ENCODE measurements around the gene GPC3.

The GPC3 gene

DNA sequence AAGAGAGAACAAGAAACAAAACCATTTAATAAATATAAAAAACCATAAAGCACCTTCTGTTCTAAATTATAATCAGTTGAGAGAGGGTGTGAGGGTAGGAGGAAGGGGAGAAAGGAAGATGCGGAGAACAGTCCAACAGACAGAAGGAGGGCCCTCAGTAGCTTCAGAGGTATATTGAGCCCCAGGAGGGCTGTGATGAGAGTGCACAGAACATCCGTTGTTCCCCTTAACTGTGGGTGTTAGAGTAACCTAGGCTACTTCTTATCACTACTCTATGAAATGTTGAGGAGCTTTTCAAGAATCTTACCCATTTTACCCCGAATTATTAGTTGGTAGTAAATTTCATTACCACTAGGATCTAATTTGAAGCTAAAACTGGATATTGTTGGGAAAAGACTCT is 13.8 kb downstream of the GPC3 start:
- in situ Hi-C loops (cut with HindIII; ENCODE audit: low sequenced_read_pairs): loop anchor here (25.0 kb wide), 1 partner anchor 109 kb away; no protein-coding TSS in a partner anchor

GRCh38 chrX:133970076-133970475 is 15.3 kb downstream of the GPC3 start:
- in situ Hi-C loops (cut with HindIII; ENCODE audit: low sequenced_read_pairs): loop anchor here (25.0 kb wide), 1 partner anchor 108 kb away; no protein-coding TSS in a partner anchor

- in situ Hi-C loops (cut with HindIII; ENCODE audit: low sequenced_read_pairs): loop anchor here (25.0 kb wide), 1 partner anchor 107 kb away; no protein-coding TSS in a partner anchor
Observed at GRCh38 chrX:133969191-133969590, 16.2 kb downstream of the GPC3 start.

GRCh38 chrX:133968109-133968508 is 17.3 kb downstream of the GPC3 start:
- in situ Hi-C loops (cut with HindIII; ENCODE audit: low sequenced_read_pairs): loop anchor here (25.0 kb wide), 1 partner anchor 106 kb away; no protein-coding TSS in a partner anchor

DNA sequence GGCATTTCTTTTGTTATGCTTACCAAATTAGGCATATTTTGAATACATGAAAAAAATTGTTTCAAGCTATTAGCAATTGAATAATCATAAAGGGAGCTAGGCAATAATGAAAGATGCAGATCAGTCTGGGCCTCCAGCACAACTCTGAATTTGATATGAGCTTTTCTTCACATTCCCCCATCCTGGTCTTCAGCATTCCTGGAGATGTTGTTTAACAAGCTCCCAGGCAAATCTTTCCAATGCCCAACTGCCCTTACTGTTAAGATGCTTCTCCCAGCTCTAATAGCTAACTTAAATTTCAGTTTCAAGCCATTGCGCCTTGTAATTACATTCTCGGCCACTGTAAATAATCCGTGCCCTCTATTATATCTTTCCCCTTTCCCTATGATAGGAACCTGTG is 19.2 kb downstream of the GPC3 start:
- in situ Hi-C loops (cut with HindIII; ENCODE audit: low sequenced_read_pairs): loop anchor here (25.0 kb wide), 1 partner anchor 104 kb away; no protein-coding TSS in a partner anchor

GRCh38 chrX:133965321-133965720 is 20.1 kb downstream of the GPC3 start:
- in situ Hi-C loops (cut with HindIII; ENCODE audit: low sequenced_read_pairs): loop anchor here (25.0 kb wide), 1 partner anchor 103 kb away; no protein-coding TSS in a partner anchor

DNA sequence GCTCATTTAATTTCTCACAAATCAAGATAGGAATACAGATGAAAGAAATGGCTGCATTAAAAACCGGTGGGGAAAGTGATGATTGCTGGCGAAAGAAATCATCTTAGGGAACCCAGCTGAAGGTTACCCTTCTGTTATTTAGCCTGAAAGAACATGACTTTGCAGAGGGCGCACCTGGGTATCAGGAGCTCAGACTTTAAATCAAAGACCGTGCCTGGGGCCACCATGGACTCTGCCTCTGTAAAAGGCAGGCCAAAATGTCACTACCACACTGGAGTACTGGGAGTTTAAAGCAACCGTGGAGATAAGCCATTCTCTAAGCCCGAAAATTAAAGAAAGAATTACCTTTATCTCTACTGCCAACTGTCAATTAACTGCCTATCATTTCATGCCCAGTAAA is 24.3 kb downstream of the GPC3 start:
- in situ Hi-C loops (cut with HindIII; ENCODE audit: low sequenced_read_pairs): loop anchor here (25.0 kb wide), 1 partner anchor 99 kb away; no protein-coding TSS in a partner anchor

DNA sequence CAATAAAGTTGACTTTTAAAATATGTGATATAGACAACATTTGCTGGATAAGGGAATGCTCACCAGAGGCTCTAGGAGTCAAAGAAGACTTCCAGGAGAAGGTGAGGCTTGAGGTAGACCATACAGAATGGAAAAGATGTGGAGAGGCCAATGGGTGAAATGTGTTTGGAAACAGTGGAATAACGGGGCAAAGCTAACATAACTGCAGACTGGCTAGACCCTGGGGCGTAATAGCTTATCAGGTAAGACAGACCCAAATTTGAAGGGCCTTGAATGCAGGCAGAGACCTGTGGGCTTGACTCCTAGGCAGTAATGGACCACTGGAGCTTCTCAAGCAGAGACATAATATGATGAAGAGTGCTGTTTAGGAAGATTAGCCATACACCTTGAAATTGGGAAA is 25.4 kb downstream of the GPC3 start:
- in situ Hi-C loops (cut with HindIII; ENCODE audit: low sequenced_read_pairs): loop anchor here (25.0 kb wide), 1 partner anchor 98 kb away; no protein-coding TSS in a partner anchor

DNA sequence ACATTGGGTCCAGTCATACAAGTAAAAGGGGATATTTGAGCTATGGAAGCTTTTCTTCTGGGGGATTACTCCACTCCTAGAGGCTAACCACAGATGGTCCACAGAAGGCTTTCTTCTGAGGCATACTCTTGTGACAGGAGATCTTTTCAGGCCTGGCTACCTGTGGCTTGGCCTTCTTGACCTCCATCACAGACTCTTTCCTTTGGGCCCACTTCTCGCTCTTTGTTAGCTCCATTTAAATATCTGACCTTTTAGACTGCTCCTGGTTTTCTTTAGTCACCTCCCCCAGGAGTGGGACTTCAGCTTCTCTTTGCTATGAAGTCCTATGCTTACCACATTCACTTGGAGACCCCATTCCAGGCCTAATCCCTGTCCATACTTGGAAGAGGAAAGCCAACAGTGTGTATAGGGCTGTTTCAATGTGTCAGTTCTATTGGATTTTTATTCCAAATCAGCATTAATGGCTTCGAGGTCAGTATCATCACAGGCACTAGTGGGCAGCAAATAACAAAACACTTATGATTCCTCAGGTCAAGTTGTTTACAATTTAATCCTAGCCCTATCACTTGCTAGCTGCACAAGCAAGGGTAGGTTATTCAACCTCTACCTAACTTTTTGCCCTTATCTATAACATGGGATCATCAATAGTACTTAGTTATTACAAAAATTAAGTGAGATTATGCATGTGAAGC is 26.3 kb downstream of the GPC3 start:
- in situ Hi-C loops (cut with HindIII; ENCODE audit: low sequenced_read_pairs): loop anchor here (25.0 kb wide), 1 partner anchor 97 kb away; no protein-coding TSS in a partner anchor

DNA sequence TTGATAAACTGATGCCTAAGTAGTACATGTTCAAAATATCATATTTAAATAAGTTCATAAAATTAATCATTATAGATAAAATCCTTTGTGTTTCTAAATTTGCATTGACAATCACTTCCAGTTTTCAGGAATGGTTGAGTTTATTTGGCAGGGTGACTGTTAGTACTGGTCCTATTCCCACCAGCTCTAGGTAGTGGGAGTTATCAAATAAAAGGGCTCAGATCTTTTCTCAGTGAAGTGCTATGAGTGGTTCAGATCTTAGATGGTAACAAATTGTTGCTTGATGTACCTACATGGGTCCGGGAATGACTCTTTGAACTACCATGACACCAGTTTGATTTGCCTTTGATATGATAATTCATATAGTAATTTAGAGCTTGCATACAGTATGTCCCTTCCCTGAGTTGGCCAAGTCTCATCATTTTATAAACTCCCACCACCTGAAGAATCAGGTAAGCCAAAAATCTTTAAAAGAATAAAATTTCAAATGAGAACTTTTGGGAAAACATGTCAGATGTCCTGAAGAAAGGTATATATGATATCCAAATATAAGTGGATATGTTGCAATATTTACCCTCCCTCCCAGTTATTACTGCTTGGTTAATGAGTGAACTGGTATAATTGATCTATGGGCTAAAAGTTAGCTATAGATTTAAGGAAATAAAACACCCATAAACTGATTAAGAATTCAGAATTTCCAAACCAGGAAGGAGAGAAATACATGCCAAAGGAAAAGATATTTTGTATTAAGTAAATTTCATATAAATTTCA is 28.6 kb downstream of the GPC3 start:
- in situ Hi-C loops (cut with HindIII; ENCODE audit: low sequenced_read_pairs): loop anchor here (25.0 kb wide), 1 partner anchor 94 kb away; no protein-coding TSS in a partner anchor

DNA sequence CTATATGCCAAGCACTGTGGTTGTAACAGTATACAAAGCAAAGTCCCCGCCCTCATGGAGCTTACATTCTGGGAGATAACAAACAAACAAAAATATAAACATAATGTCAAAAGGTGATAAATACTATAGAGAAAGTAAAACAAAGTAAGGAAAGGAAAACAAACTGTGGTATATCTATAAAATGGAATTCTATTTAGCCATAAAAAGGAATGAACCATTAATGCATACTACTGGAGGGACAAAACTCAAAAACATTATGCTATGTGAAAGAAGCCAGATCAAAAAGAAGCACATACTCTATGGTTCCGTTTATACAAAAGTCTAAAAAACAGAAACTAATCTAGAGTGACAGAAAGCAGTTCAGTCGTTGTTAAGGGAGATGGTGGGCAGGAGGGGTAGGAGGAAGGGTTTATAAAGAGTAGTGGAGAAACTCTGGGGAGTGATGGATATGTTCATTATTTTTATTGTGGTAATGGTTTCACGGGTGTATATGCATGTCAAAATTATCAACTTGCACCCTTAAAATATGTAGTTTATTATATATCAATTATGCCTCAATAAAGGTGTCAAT is 31.5 kb downstream of the GPC3 start:
- in situ Hi-C loops (cut with HindIII; ENCODE audit: low sequenced_read_pairs): loop anchor here (25.0 kb wide), 1 partner anchor 92 kb away; no protein-coding TSS in a partner anchor

DNA sequence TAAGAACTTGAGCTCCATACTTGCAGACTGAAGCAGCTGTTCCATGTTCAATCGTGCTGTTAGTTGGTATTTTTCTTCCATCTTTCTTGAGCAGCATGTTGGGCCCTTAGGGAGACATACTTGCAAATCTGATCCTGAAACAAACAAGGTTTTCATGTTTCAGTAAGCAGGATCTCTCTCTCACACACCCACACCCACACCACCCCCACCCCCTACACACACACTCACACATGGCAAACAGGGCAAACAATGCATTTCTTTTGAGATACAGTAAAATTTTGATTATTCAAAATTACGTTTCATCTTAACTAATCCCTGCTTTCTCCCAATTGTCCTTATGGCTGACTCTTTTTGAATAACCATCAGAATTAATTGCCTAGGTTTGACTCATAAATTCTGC is 32.3 kb downstream of the GPC3 start:
- in situ Hi-C loops (cut with HindIII; ENCODE audit: low sequenced_read_pairs): loop anchor here (25.0 kb wide), 1 partner anchor 91 kb away; no protein-coding TSS in a partner anchor

- in situ Hi-C loops (cut with HindIII; ENCODE audit: low sequenced_read_pairs): loop anchor here (25.0 kb wide), 1 partner anchor 89 kb away; no protein-coding TSS in a partner anchor
Observed at GRCh38 chrX:133951098-133951497, 34.3 kb downstream of the GPC3 start.

GRCh38 chrX:133950214-133950613 is 35.2 kb downstream of the GPC3 start:
- in situ Hi-C loops (cut with HindIII; ENCODE audit: low sequenced_read_pairs): loop anchor here (25.0 kb wide), 1 partner anchor 88 kb away; no protein-coding TSS in a partner anchor

DNA sequence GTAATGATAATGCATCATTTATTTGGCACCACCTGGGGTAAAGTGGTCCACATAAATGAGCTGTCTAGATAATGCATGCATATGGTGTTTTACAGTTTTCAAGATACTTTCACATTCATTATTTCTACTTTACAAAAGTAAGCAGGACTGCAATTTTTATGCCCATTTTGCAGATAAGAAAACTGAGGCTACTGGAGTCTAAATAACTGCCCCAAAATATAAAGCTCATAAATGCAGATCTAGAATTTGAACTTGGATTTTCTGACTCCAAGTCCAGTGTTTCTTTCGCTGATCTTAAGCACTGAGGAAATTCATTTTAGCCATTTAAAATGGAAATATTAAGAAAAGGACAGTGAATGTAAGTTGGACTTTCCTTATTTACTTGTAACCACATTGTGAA is 36.5 kb downstream of the GPC3 start:
- in situ Hi-C loops (cut with HindIII; ENCODE audit: low sequenced_read_pairs): no loop called here

GRCh38 chrX:133947996-133948395 is 37.4 kb downstream of the GPC3 start:
- in situ Hi-C loops (cut with HindIII; ENCODE audit: low sequenced_read_pairs): no loop called here

DNA sequence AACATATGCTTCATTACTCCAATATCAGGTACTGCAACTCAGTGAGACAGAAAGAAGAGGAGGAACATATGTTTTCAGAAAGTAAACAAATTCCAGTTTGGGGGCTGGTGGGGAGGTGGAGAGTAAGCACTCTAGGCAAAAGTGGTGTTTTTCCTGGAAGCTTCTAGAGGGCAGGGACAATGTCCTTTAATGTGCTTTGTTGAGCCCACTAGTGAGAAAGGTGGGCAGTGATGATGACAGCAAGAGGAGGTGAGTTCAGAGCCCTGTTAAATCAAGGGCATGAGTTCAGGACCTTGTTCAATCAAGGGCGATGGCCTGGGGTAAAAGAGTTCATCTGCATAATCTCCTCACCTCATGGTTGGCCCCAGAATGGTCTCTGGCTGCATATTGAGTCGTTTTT is 38.4 kb downstream of the GPC3 start:
- in situ Hi-C loops (cut with HindIII; ENCODE audit: low sequenced_read_pairs): no loop called here

DNA sequence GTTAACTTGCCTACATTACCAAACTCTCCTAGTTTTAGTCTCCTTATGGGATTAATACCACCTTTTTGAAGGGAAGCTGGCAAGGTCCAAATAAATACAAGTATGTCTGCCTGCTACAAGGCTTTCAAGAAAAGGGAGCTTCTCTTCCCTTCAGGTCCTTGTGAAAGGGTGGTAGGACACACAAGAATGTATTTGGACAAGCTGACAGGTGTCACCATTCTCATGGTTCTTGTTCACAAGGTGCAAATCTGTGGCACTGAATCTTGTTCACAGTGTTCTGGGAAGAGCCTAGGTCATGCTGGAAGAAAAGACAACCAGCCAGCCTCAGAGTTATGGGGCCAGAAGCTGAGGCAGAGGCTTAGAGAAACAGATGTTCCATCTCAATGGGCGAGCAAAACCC is 41.9 kb downstream of the GPC3 start:
- in situ Hi-C loops (cut with HindIII; ENCODE audit: low sequenced_read_pairs): no loop called here

DNA sequence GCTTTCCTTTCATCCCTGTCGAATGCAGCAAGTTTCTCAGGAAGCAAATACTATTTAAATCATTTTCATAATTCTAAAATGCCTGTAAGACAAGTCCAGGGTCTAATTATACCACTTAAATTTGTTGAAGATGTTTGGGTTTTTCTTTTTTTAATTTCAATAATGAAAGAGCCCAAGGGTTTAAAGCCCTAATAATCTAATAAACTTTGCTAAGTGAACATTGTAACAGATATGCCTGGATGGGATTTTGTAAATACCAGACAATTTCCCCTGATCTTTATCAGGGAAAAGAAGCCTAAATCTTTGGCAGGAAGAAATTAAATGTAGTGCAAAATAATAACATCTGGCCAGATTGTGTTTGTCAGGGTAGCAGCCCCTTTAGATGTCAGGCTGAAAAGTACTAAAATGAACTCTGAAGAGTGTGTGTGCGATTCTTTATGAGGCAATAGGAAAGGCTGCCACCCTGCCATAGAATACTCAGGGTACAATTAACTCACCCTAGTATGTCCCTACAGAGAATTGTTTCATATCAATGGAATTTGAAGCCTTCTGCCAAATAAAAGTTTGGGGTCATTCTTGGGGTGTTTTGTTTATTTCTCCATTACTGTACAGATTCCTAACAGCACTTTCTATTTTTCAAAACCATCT is 45.6 kb downstream of the GPC3 start:
- in situ Hi-C loops (cut with HindIII; ENCODE audit: low sequenced_read_pairs): no loop called here

- in situ Hi-C loops (cut with HindIII; ENCODE audit: low sequenced_read_pairs): no loop called here
Observed at GRCh38 chrX:133938530-133938929, 46.9 kb downstream of the GPC3 start.

- in situ Hi-C loops (cut with HindIII; ENCODE audit: low sequenced_read_pairs): no loop called here
Observed at GRCh38 chrX:133937022-133937421, 48.4 kb downstream of the GPC3 start.

Measured in endothelial cell of hepatic sinusoid (primary cell).